ENCODE results near the gene CDH23. TPM values are rescaled to one million over a fixed set of nuclear protein-coding genes. Genes with fewer than 3 reads are reported as not detected.

Gene CDH23
- total RNA-seq, 1 experiment from 2014 or later, result 0.34 TPM

GRCh38 chr10:71546220-71546619 lies 149.5 kb downstream of the CDH23 start:
- Histone ChIP-seq H3K9me3 (no peaks in the 10 kb centered on the region), H3K4me3 (ENCODE audit: low read depth, low read length) (no peak overlapping the region), H3K4me1 (no peaks in the 10 kb centered on the region), H3K36me3 (ENCODE audit: control insufficient read depth, insufficient read depth, low read length) (no peaks in the 10 kb centered on the region), H3K27me3 (replicated peaks; ENCODE audit: control insufficient read depth, insufficient read depth, low read length) (no peaks in the 10 kb centered on the region)
- ChIA-PET POLR2A (no interaction called here), CTCF (no interaction called here)
- no peaks in the 10 kb centered on the region for H3K4me1 Mint-ChIP-seq (ENCODE audit: low read depth, unreplicated experiment)
- no peaks in the 10 kb centered on the region for H3K36me3 Mint-ChIP-seq (ENCODE audit: insufficient read depth, unreplicated experiment)
- H3K27ac Mint-ChIP-seq (ENCODE audit: unreplicated experiment), result no peak overlapping the region
- no peaks in the 10 kb centered on the region for H3K9me3 Mint-ChIP-seq (ENCODE audit: unreplicated experiment)
- H3K27me3 Mint-ChIP-seq (ENCODE audit: insufficient read depth, unreplicated experiment), result peaks cover 9% of the 10 kb centered on the region
- intact Hi-C loops (cut with micrococcal nuclease; ENCODE audit: unreplicated experiment), result no loop called here
- DNase-seq, result no peak
- BruUV-seq (replicated peaks), result no TSS peak
- no peak overlapping the region for H3K4me3 Mint-ChIP-seq (ENCODE audit: unreplicated experiment)
- no peak for TF ChIP-seq CTCF (IDR thresholded peaks at IDR 0.05; ENCODE audit: insufficient read depth in 1 of 2, low read depth in 1 of 2, low read length in 1 of 2, severe bottlenecking in 1 of 2, unreplicated experiment in 1 of 2)

- Mint-ChIP-seq H3K9me3 (ENCODE audit: unreplicated experiment) (no peaks in the 10 kb centered on the region), H3K36me3 (ENCODE audit: insufficient read depth, unreplicated experiment) (no peaks in the 10 kb centered on the region), H3K27ac (ENCODE audit: unreplicated experiment) (no peak overlapping the region), H3K27me3 (ENCODE audit: insufficient read depth, unreplicated experiment) (peaks cover 9% of the 10 kb centered on the region), H3K4me3 (ENCODE audit: unreplicated experiment) (no peak overlapping the region), H3K4me1 (ENCODE audit: low read depth, unreplicated experiment) (no peaks in the 10 kb centered on the region)
- DNase-seq, result no peak
- Histone ChIP-seq H3K4me3 (ENCODE audit: low read depth, low read length) (no peak overlapping the region), H3K27me3 (replicated peaks; ENCODE audit: control insufficient read depth, insufficient read depth, low read length) (no peaks in the 10 kb centered on the region), H3K36me3 (ENCODE audit: control insufficient read depth, insufficient read depth, low read length) (no peaks in the 10 kb centered on the region), H3K4me1 (no peaks in the 10 kb centered on the region), H3K9me3 (no peaks in the 10 kb centered on the region)
- CTCF ChIA-PET, result no interaction called here
- intact Hi-C loops (cut with micrococcal nuclease; ENCODE audit: unreplicated experiment), result no loop called here
- POLR2A ChIA-PET, result no interaction called here
- no peak for TF ChIP-seq CTCF (IDR thresholded peaks at IDR 0.05; ENCODE audit: insufficient read depth in 1 of 2, low read depth in 1 of 2, low read length in 1 of 2, severe bottlenecking in 1 of 2, unreplicated experiment in 1 of 2)
- no TSS peak for BruUV-seq (replicated peaks)
Observed at GRCh38 chr10:71547312-71547711, 150.6 kb downstream of the CDH23 start.

- Histone ChIP-seq H3K27me3 (replicated peaks; ENCODE audit: control insufficient read depth, insufficient read depth, low read length) (no peaks in the 10 kb centered on the region), H3K4me3 (ENCODE audit: low read depth, low read length) (no peak overlapping the region), H3K4me1 (no peaks in the 10 kb centered on the region), H3K36me3 (ENCODE audit: control insufficient read depth, insufficient read depth, low read length) (no peaks in the 10 kb centered on the region), H3K9me3 (no peaks in the 10 kb centered on the region)
- no TSS peak for BruUV-seq (replicated peaks)
- peaks cover 9% of the 10 kb centered on the region for H3K27me3 Mint-ChIP-seq (ENCODE audit: insufficient read depth, unreplicated experiment)
- intact Hi-C loops (cut with micrococcal nuclease; ENCODE audit: unreplicated experiment), result no loop called here
- no peaks in the 10 kb centered on the region for H3K4me1 Mint-ChIP-seq (ENCODE audit: low read depth, unreplicated experiment)
- no peaks in the 10 kb centered on the region for H3K9me3 Mint-ChIP-seq (ENCODE audit: unreplicated experiment)
- TF ChIP-seq CTCF (IDR thresholded peaks at IDR 0.05; ENCODE audit: insufficient read depth in 1 of 2, low read depth in 1 of 2, low read length in 1 of 2, severe bottlenecking in 1 of 2, unreplicated experiment in 1 of 2), result no peak
- POLR2A ChIA-PET, result no interaction called here
- no peaks in the 10 kb centered on the region for H3K36me3 Mint-ChIP-seq (ENCODE audit: insufficient read depth, unreplicated experiment)
- H3K4me3 Mint-ChIP-seq (ENCODE audit: unreplicated experiment), result no peak overlapping the region
- DNase-seq, result no peak
- H3K27ac Mint-ChIP-seq (ENCODE audit: unreplicated experiment), result no peak overlapping the region
- CTCF ChIA-PET, result interaction anchor here (0.5 to 2.6 kb wide), 3 partner anchors 26 to 198 kb away, joined by 3 to 7 read pairs (median 4); no protein-coding TSS in a partner anchor
Observed at GRCh38 chr10:71547876-71548846, 151.4 kb downstream of the CDH23 start.

All from Caco-2 (cell line).